ENCODE results near the gene MED25.

Gene MED25

GRCh38 chr19:49840736-49841249, 22.7 kb downstream of the MED25 start:
- no peak for DNase-seq (ENCODE audit: low read depth in 1 of 2, low spot score in 1 of 2)

GRCh38 chr19:49843265-49843664, 25.2 kb downstream of the MED25 start:
- DNase-seq (ENCODE audit: low read depth in 1 of 2, low spot score in 1 of 2): no peak

- no peak for DNase-seq (ENCODE audit: low read depth in 1 of 2, low spot score in 1 of 2)
Measured at GRCh38 chr19:49844138-49845095, 26.3 kb downstream of the MED25 start.

DNA sequence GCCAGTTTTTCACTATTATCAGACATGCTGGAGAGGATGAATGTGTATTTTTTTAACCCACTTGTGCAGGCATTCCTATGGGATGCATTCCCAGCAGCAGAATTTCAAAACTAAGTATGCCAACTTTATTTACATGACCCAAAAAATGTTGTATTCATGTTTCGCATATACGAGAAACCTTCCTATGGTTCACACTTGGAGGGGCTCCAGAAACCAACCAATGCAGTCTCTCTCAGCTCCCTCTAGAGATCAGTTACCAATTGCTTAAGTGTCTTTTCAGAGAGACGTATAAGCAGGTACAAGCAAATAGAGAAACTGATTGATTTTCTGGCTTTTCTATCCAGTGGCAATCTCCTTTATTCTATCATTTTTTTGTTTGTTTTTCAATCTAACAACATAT, 27.3 kb downstream of the MED25 start:
- no peak for DNase-seq (ENCODE audit: low read depth in 1 of 2, low spot score in 1 of 2)

DNA sequence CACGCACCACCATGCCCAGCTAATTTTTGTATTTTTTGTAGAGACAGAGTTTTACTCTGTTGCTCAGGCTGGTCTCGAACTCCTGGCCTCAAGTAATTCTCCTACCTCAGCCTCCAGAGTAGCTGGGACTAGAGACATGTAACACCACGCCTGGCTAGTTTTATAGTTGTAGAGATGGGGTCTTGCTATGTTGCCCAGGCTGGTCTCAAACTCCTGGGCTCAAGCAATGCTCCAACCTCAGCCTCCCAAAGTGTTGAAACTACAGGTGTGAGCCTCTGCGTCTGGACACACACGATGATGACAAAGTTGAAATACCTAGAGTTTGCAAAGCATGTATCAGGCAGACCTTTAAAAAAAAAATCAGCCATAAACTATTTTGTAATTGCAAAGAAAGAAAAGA, 28.3 kb downstream of the MED25 start:
- no peak for DNase-seq (ENCODE audit: low read depth in 1 of 2, low spot score in 1 of 2)

GRCh38 chr19:49847731-49848696, 29.9 kb downstream of the MED25 start:
- no peak for DNase-seq (ENCODE audit: low read depth in 1 of 2, low spot score in 1 of 2)

DNA sequence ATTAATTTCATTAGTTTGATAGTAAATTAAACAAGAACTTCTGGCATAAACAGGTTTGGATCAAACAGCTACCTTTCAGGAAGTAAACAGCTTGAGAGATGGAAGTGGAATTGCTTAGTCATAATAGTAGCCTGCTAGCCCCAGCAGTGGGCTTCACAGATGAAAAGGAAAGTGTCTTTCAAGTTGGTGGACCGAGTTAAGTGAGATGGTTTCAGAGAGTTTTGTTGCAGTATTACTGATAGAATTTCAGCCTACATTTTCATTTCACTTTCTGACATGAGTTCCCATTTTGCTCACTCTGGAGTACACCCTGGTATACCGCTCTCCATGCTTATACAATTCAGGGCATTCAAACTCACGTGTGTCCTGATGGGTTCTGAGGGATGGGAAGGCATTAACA, 30.8 kb downstream of the MED25 start:
- DNase-seq (ENCODE audit: low read depth in 1 of 2, low spot score in 1 of 2): no peak

DNA sequence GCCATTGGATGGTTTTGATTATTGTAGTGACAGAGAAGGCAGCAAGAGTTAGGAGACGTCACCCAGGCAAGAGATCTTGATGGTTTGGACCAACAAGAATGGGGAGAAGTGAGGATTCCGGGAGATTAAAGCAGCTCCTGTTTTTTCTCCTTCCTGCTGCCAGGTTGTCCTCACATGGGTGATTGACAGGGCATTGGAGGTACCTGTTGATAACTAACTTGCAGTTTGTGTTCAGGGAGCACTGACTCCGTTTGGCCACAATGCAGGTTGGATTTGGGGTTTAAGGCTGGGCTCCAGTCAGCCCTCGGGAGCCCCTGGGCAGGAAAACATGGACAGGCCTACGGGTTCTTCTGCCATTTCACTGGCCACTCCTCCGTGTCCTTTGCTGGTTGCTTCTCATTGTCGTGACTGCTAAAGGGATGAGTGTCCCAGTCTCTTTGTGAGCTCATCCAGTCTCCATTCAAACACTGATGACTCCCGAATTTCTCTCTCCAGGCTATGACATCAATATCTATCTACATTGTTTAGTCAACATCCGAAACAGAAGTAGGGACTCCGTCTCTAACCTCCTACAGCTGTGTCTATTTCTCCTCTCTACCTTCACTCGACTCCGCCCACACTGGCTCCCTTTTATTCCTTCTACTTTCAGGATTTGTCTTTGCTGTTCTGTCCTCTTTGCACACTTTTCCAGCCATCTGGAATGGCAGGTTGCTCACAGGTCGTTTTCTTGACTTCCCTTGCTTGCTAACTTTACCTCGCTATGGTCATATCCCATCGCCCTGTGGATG, 31.5 kb downstream of the MED25 start:
- DNase-seq (ENCODE audit: low read depth in 1 of 2, low spot score in 1 of 2): no peak

DNA sequence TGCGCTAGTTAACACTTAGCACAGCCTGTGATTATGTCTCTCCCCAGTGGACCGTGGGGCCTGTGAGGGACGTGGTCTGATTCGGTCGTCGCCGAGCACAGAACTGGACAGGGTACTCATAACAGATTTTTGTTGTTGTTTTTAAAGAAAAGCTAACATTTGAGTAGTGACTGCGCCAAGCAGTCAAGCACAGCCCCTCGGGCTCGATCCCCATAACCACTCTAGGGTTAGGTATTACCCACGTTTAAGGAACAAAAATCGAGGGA, 32.1 kb downstream of the MED25 start:
- no peak for DNase-seq (ENCODE audit: low read depth in 1 of 2, low spot score in 1 of 2)

- DNase-seq (ENCODE audit: low read depth in 1 of 2, low spot score in 1 of 2): peak; percentile 78 to 82
Measured at GRCh38 chr19:49850487-49851342, 32.6 kb downstream of the MED25 start, which contains the start of gene PTOV1. Gene PTOV1 (plus strand): TSS chr19:49851159.

- DNase-seq (ENCODE audit: low read depth in 1 of 2, low spot score in 1 of 2): peak in 1 of 2 donors; percentile 20
Measured at GRCh38 chr19:49851456-49852259, 33.6 kb downstream of the MED25 start.

- no peak for DNase-seq (ENCODE audit: low read depth in 1 of 2, low spot score in 1 of 2)
Measured at GRCh38 chr19:49852631-49853126, 34.6 kb downstream of the MED25 start.

DNA sequence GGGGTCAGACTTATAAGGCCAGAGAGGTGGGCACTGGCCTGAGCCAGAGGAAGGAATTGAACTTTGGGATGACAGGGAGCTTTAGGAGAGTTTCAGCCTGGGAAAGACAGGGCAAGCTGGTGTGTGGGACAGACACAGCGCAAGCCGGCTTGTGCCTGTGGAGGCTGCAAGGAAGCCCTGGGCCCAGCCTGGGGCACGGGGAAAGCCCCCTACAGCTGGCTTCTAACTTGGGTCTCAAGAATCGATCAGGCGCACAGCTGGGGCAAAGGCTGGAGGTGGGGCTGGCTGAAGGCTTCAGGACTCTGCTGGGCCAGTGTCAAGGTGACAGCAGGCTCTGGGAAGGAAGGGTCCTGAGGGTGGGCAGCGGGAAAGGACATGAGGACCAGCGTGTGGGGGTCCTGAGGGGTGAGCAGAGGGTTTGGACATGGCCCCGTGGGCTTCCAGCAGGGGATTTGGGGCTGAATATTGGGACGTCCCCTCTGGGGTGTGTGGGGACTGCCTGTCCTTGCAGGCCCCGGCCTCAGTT, 35.8 kb downstream of the MED25 start:
- no peak for DNase-seq (ENCODE audit: low read depth in 1 of 2, low spot score in 1 of 2)

GRCh38 chr19:49854378-49855263, 36.5 kb downstream of the MED25 start:
- no peak for DNase-seq (ENCODE audit: low read depth in 1 of 2, low spot score in 1 of 2)

- DNase-seq (ENCODE audit: low read depth in 1 of 2, low spot score in 1 of 2): no peak
Measured at GRCh38 chr19:49855277-49855675, 37.2 kb downstream of the MED25 start.

DNA sequence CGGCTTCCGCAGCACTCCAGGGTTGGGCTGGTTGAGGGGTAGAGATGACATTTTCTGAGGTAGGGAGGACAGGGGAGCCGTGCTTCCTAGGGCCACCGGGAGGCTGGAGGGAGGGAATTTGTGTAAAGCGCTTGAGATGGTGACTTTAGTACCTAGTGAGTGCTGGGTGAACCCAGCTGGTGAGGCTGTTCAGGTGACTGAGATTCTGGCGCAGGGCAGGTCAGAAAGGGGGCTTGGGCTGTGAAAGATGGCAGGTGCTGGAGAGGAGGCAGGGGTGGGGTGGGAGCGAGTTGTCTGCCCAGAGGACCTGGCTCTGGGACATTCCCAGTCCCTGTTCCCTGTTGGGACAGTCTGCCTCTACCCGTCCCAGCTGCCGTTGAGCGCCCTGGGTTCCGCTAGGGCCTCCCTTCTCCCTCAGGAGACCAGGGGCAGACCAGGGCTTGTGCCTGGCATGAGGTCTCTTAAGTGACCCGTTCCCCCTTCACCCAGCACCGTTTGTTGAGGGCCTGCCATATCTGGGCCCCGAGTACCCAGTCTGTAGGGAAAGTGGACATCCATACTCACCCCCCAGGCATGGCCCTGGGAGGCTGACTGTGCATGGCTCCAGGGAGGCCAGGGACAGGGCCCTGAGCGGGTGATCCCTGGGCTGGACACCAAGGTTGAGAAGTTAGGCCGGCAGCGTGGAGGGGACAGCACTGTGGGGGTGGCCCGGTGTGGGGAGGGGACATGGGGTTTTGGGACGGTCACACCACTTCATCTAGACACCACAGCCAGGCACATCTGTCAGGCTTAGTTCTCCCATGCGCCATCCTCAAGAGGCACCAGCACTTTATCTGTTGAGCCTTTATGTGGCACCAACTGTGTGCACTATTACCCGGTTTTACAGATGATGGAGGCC, 37.8 kb downstream of the MED25 start:
- no peak for DNase-seq (ENCODE audit: low read depth in 1 of 2, low spot score in 1 of 2)

DNA sequence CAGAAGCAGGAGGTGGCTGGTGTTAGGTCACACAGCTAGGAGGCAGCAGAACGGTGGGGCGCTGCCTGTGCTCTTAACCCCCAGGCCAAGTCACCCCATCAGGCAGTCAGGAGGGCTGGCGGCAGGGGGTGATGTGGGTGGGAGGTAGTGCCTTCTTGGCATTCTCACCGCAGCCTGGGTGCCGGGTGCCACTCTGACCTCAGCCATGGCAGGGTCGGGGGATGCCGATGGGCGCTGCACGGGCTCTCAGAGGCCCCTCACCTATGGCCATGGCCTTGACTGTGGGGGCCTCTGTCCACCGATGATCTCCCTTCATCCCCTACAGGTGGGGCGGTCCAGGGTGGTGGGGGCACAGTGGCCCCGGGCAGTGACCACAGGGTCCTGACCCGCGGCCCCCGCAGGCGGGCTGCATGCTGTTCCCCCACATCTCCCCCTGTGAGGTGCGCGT, 38.5 kb downstream of the MED25 start:
- no peak for DNase-seq (ENCODE audit: low read depth in 1 of 2, low spot score in 1 of 2)

Data from stimulated activated CD4-positive, alpha-beta T cell treated with anti-CD3 and anti-CD28 coated beads, Interleukin-15, amount 100 ng/mL, for 1 hour (primary cell).